NB4 (cell line): ENCODE measurements around the gene MYO1E.

Experiments
- CTCF ChIP-seq: IDR thresholded peaks from one replicate; pipeline ENCODE4 v1.5.1; 2012; ENCODE audit warnings: low read depth, low read length
- MAX ChIP-seq: IDR thresholded peaks from 2 replicates; pipeline ENCODE4 v1.6.1; 2011; ENCODE audit warnings: low read depth, low read length
- MYC ChIP-seq: IDR thresholded peaks from 2 replicates; pipeline ENCODE4 v1.6.1; 2011; ENCODE audit warnings: low read depth, low read length
- POLR2A ChIP-seq: IDR thresholded peaks from 2 replicates; pipeline ENCODE4 v1.6.1; 2011; ENCODE audit warnings: mild to moderate bottlenecking; ENCODE audit not compliant: insufficient read length; ENCODE audit errors: extremely low read depth

GRCh38 chr15:59200560-59200959 lies 172.1 kb downstream of the MYO1E start:
- no peak for TF ChIP-seq CTCF
- TF ChIP-seq POLR2A, result no peak
- TF ChIP-seq MAX, result no peak
- no peak for TF ChIP-seq MYC
